Esophagus muscularis mucosa (tissue), 3 donors: ENCODE data around the gene RNF141.

Source experiments
- CTCF ChIP-seq, 3 experiments: fragments of 200-600 bp in 2 of 3; fragments of 450-650 bp in 1 of 3; sonication (generic) in 2 of 3; IDR thresholded peaks; one replicate each; pipeline ENCODE4 v1.5.1; 2017 to 2019; ENCODE audit warnings: antibody characterized with exemption in 3 of 3, mild to moderate bottlenecking in 2 of 3, moderate library complexity in 1 of 3
- POLR2A ChIP-seq: fragments of 450-650 bp; IDR thresholded peaks from one replicate; pipeline ENCODE4 v1.6.1; 2017; ENCODE audit warnings: antibody characterized with exemption, moderate library complexity, mild to moderate bottlenecking, low read depth

GRCh38 chr11:10579700-10580099, 38.7 kb upstream of the RNF141 start:
- TF ChIP-seq CTCF (IDR thresholded peaks at IDR 0.05) (no peak), POLR2A (no peak)
